Calu3 (cell line): ENCODE data around the gene SELENOH. TPM values are rescaled to one million over a fixed set of nuclear protein-coding genes. Genes with fewer than 3 reads are reported as not detected.

Experiments used
- BruUV-seq: library from RNA; stranded (reverse); fragments of 400-500 nt; replicated peaks from 2 replicates; lab custom pipeline; 2021; lab: Mats Ljungman, UMichigan
- CTCF ChIA-PET: fragments of 300-600 bp; sonication (Branson Sonifier 250); formaldehyde crosslinking; loops from one replicate; lab custom pipeline; 2022; ENCODE audit warnings: antibody characterized with exemption; lab: Charles Lee
- DNase-seq: peaks from one replicate; pipeline ENCODE4 v3.0.0; 2022
- H3K27ac Mint-ChIP-seq: one replicate; pipeline ENCODE4 v1.8.0; 2022; ENCODE audit warnings: mixed read lengths; ENCODE audit not compliant: unreplicated experiment
- H3K27me3 Mint-ChIP-seq: one replicate; pipeline ENCODE4 v1.8.0; 2022; ENCODE audit warnings: mixed read lengths; ENCODE audit not compliant: unreplicated experiment
- H3K36me3 Mint-ChIP-seq: one replicate; pipeline ENCODE4 v1.8.0; 2022; ENCODE audit warnings: mild to moderate bottlenecking, moderate library complexity, mixed read lengths; ENCODE audit not compliant: insufficient read depth, unreplicated experiment
- H3K4me1 Mint-ChIP-seq: one replicate; pipeline ENCODE4 v1.8.0; 2022; ENCODE audit warnings: mild to moderate bottlenecking, low read depth, mixed read lengths; ENCODE audit not compliant: unreplicated experiment
- H3K4me3 Mint-ChIP-seq: one replicate; pipeline ENCODE4 v1.8.0; 2022; ENCODE audit warnings: mild to moderate bottlenecking, low read depth, moderate library complexity, mixed read lengths; ENCODE audit not compliant: unreplicated experiment
- H3K9me3 Mint-ChIP-seq: one replicate; pipeline ENCODE4 v1.8.0; 2022; ENCODE audit warnings: low read depth, mixed read lengths; ENCODE audit not compliant: unreplicated experiment
- intact Hi-C: fragments of 100-400 bp; cut with micrococcal nuclease; formaldehyde crosslinking; loops from one replicate; pipeline ENCODE4 v1.10.0; 2022; ENCODE audit not compliant: unreplicated experiment
- total RNA-seq: library from RNA; stranded (reverse); gene quantifications from 2 replicates; pipeline ENCODE4 v1.2.3, GENCODE V29; 2022
- TF ChIP-seq, protein P1 (sequence below): fragments of 200-600 bp; IDR thresholded peaks from one replicate; pipeline ENCODE4 v1.8.0; 2022; ENCODE audit warnings: antibody characterized with exemption; ENCODE audit not compliant: unreplicated experiment

Gene SELENOH
- total RNA-seq, 1 experiment from 2014 or later = 131 TPM

DNA sequence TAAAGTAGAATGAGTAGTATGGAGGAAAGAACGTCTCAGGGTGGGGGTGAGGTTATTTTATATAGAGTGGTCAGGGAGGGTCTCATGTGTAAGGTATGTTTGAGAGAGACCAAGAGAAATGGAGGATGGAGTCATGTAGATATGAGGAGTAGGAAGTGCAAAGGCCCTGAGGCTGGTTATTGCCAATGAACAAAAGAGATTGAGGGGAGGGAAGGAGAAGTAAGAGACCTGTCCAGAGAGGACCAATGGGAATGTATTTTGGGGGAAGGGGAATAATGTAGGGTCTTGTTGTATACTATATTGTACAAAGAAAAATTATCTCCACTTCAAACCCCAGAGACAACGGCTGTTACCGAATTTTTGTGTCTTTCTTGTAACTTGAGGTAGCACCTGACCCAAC, 30.1 kb downstream of the SELENOH start:
- peaks cover 80% of the 10 kb centered on the region for H3K4me1 Mint-ChIP-seq
- DNase-seq = no peak
- no TSS peak for BruUV-seq
- H3K9me3 Mint-ChIP-seq = peaks cover 4% of the 10 kb centered on the region
- H3K36me3 Mint-ChIP-seq = peaks cover 75% of the 10 kb centered on the region
- peak overlapping the region; percentile 57 for H3K27ac Mint-ChIP-seq
- TF ChIP-seq, protein P1, sequence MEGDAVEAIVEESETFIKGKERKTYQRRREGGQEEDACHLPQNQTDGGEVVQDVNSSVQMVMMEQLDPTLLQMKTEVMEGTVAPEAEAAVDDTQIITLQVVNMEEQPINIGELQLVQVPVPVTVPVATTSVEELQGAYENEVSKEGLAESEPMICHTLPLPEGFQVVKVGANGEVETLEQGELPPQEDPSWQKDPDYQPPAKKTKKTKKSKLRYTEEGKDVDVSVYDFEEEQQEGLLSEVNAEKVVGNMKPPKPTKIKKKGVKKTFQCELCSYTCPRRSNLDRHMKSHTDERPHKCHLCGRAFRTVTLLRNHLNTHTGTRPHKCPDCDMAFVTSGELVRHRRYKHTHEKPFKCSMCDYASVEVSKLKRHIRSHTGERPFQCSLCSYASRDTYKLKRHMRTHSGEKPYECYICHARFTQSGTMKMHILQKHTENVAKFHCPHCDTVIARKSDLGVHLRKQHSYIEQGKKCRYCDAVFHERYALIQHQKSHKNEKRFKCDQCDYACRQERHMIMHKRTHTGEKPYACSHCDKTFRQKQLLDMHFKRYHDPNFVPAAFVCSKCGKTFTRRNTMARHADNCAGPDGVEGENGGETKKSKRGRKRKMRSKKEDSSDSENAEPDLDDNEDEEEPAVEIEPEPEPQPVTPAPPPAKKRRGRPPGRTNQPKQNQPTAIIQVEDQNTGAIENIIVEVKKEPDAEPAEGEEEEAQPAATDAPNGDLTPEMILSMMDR = no peak
- CTCF ChIA-PET = interaction anchor here (1.1 to 1.7 kb wide), 2 partner anchors 10 to 13 kb away, joined by 7 to 9 read pairs; partner anchors contain the start of gene CTNND1
- peak overlapping the region; percentile 10 for H3K4me3 Mint-ChIP-seq
- no peaks in the 10 kb centered on the region for H3K27me3 Mint-ChIP-seq
- intact Hi-C loops = no loop called here

DNA sequence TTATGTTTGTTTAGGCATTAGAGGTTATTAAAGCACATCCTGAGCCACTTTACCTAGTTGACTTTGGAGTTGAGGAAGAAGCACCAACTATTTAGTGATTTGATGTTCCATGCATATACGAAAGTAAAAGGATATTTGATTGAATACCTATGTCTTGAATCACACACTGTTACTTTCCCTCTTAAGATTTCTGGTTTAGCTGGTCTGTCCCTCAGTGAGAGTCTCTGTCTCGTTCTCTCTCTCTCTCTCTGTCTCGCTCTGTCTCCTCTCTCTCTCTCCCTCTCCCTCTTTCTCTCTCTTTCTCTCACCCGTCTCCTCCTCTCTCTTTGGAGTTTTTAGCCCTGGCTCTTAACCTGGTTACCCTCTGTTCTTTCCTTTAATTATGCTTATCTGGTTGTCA, 31.3 kb downstream of the SELENOH start:
- Mint-ChIP-seq H3K27ac (peak overlapping the region; percentile 62), H3K36me3 (peaks cover 75% of the 10 kb centered on the region), H3K4me1 (peaks cover 80% of the 10 kb centered on the region), H3K4me3 (peak overlapping the region; percentile 52), H3K27me3 (no peaks in the 10 kb centered on the region), H3K9me3 (peaks cover 4% of the 10 kb centered on the region)
- BruUV-seq = no TSS peak
- intact Hi-C loops = no loop called here
- CTCF ChIA-PET = interaction anchor here (1.1 to 1.7 kb wide), 2 partner anchors 11 to 15 kb away, joined by 7 to 9 read pairs; partner anchors contain the start of gene CTNND1
- TF ChIP-seq, protein P1 = no peak
- DNase-seq = no peak

DNA sequence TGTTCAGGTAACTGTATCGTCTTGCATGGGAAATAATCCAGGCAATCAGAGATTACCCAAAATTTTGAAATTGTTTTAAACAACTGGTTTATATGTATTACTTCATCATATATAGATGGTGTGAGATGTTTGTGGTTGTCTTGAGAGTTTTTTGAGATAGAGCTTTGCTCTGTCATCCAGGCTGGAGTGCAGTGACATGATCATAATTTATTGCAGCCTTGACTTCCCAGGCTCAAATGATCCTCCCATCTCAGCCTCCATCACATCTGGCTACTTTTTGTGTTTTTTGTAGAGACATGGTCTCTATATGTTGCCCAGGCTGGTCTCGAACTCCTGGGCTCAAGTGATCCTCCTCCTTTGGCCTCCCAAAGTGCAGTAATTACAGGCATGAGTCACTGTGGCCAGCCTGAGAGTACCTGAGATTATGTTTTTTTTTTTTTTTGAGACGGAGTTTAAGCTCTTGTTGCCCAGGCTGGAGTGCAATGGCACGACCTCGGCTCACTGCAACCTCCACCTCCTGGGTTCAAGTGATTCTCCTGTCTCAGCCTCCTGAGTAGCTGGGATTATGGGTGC, 31.8 kb downstream of the SELENOH start:
- Mint-ChIP-seq H3K4me1 (peaks cover 80% of the 10 kb centered on the region), H3K36me3 (peaks cover 75% of the 10 kb centered on the region), H3K4me3 (peak overlapping the region; percentile 52), H3K27me3 (no peaks in the 10 kb centered on the region), H3K9me3 (peaks cover 4% of the 10 kb centered on the region), H3K27ac (peak overlapping the region; percentile 62)
- TF ChIP-seq, protein P1 = no peak
- DNase-seq = no peak
- CTCF ChIA-PET = interaction anchor here (1.7 kb wide), 1 partner anchor 11 kb away, joined by 9 read pairs; the partner anchor contains the start of gene CTNND1
- intact Hi-C loops = no loop called here
- TSS peak; percentile 12 for BruUV-seq

DNA sequence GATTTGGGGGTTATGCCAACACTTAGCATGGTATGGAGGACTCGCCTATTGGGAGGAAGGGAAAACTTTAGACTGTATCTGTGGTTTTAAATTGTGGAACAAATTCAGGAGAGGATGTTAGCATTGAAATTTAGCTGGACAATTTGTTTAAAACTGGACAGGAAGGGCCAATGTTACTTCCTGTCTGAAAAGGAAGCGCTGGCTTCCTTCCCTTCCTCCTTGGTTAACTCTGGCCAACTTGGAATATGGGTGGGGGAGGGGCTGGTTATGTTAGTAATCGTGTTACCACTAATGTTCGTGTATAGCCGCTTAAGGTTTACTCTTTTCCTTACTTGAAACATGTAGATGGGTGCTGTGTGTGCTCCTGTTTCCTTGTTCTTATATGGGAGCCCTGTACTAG, 34.2 kb downstream of the SELENOH start:
- CTCF ChIA-PET = interaction anchor here (0.7 to 1.3 kb wide), 2 partner anchors 11 to 23 kb away, joined by 3 to 4 read pairs; no protein-coding TSS in a partner anchor
- Mint-ChIP-seq H3K9me3 (peaks cover 4% of the 10 kb centered on the region), H3K4me3 (peak overlapping the region; percentile 66), H3K36me3 (peaks cover 79% of the 10 kb centered on the region), H3K27ac (peak overlapping the region; percentile 99), H3K27me3 (no peaks in the 10 kb centered on the region), H3K4me1 (peaks cover 90% of the 10 kb centered on the region)
- no TSS peak for BruUV-seq
- TF ChIP-seq, protein P1 = no peak
- no peak for DNase-seq
- intact Hi-C loops = no loop called here
